ENCODE data around the gene TUBE1. TPM values are rescaled to one million over a fixed set of nuclear protein-coding genes. Genes with fewer than 3 reads are reported as not detected.

TUBE1 gene
- total RNA-seq, 1 experiment from 2014 or later, result 24.4 TPM

DNA sequence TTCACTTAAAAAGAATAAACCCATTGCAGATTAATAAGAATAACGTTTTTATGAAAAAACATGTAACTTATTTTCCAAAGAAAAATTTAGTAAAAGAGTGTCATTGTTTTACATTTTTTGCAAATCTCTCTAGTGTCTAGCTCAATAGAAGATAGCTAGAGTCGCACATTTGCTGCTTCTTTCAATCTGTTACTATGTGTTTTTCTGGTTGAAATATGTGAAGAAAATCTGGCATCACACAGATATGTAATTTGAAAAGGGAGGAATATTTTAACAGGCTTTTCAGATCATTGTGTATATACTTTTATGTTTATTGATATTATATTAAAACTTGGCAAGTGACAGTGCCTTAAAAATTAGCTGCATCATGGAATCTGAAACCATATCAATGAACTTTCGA, 24.3 kb downstream of the TUBE1 start:
- intact Hi-C loops (cut with micrococcal nuclease; ENCODE audit: unreplicated experiment), result no loop called here
- POLR2A ChIA-PET (ENCODE audit: low non-redundant PET), result no interaction called here

DNA sequence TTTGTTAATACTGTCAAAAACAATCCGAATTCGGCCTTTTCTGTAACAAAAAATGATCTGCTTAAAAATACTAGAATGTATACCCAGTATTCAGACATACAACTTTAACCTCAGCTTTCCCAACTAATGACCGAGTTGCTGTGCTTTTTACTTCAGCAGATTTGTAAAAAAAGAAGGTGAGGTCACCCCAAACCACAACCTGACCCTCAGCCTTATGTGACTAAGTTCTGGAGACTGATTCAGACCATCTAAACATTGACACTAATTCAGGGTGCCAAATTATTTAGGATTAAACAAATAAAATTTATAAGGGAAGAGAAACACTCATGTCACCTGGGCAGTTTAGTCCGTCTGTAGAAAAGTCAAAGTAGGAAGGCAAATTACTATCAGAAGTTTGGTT, 25.7 kb downstream of the TUBE1 start:
- Histone ChIP-seq H3K27me3 (replicated peaks; ENCODE audit: insufficient read depth, low read depth, low read length, poor library complexity) (no peaks in the 10 kb centered on the region), H3K27ac (ENCODE audit: low read depth, low read length, poor library complexity, severe bottlenecking) (no peak overlapping the region), H3K9me3 (ENCODE audit: low read depth, low read length, poor library complexity, severe bottlenecking) (no peaks in the 10 kb centered on the region), H3K4me3 (ENCODE audit: low read depth, low read length, poor library complexity, severe bottlenecking) (no peak overlapping the region), H3K4me1 (ENCODE audit: insufficient read depth, low read length, poor library complexity, severe bottlenecking) (no peaks in the 10 kb centered on the region), H3K36me3 (ENCODE audit: insufficient read depth, low read length, poor library complexity, severe bottlenecking) (no peaks in the 10 kb centered on the region)
- DNase-seq (ENCODE audit: low spot score), result no peak
- ChIA-PET POLR2A (ENCODE audit: low non-redundant PET) (no interaction called here), CTCF (no interaction called here)
- intact Hi-C loops (cut with micrococcal nuclease; ENCODE audit: unreplicated experiment), result no loop called here
- no peak for TF ChIP-seq EZH2 (IDR thresholded peaks at IDR 0.05; ENCODE audit: borderline replicate concordance, low read depth, low read length, poor library complexity, severe bottlenecking)
- TF ChIP-seq, protein P1, sequence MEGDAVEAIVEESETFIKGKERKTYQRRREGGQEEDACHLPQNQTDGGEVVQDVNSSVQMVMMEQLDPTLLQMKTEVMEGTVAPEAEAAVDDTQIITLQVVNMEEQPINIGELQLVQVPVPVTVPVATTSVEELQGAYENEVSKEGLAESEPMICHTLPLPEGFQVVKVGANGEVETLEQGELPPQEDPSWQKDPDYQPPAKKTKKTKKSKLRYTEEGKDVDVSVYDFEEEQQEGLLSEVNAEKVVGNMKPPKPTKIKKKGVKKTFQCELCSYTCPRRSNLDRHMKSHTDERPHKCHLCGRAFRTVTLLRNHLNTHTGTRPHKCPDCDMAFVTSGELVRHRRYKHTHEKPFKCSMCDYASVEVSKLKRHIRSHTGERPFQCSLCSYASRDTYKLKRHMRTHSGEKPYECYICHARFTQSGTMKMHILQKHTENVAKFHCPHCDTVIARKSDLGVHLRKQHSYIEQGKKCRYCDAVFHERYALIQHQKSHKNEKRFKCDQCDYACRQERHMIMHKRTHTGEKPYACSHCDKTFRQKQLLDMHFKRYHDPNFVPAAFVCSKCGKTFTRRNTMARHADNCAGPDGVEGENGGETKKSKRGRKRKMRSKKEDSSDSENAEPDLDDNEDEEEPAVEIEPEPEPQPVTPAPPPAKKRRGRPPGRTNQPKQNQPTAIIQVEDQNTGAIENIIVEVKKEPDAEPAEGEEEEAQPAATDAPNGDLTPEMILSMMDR (conservative IDR thresholded peaks at IDR 0.05; ENCODE audit: low read depth, low read length), result no peak
- no TSS peak for BruUV-seq (replicated peaks)

More for the DNA sequence above, 24.3 kb downstream of the TUBE1 start:
- BruUV-seq (replicated peaks), result no TSS peak
- Histone ChIP-seq H3K27me3 (replicated peaks; ENCODE audit: insufficient read depth, low read depth, low read length, poor library complexity) (no peaks in the 10 kb centered on the region), H3K9me3 (ENCODE audit: low read depth, low read length, poor library complexity, severe bottlenecking) (no peaks in the 10 kb centered on the region), H3K27ac (ENCODE audit: low read depth, low read length, poor library complexity, severe bottlenecking) (no peak overlapping the region), H3K4me1 (ENCODE audit: insufficient read depth, low read length, poor library complexity, severe bottlenecking) (no peaks in the 10 kb centered on the region), H3K4me3 (ENCODE audit: low read depth, low read length, poor library complexity, severe bottlenecking) (no peak overlapping the region), H3K36me3 (ENCODE audit: insufficient read depth, low read length, poor library complexity, severe bottlenecking) (no peaks in the 10 kb centered on the region)
- TF ChIP-seq, protein P1 (conservative IDR thresholded peaks at IDR 0.05; ENCODE audit: low read depth, low read length), result no peak
- TF ChIP-seq EZH2 (IDR thresholded peaks at IDR 0.05; ENCODE audit: borderline replicate concordance, low read depth, low read length, poor library complexity, severe bottlenecking), result no peak
- no peak for DNase-seq (ENCODE audit: low spot score)
- CTCF ChIA-PET, result no interaction called here

DNA sequence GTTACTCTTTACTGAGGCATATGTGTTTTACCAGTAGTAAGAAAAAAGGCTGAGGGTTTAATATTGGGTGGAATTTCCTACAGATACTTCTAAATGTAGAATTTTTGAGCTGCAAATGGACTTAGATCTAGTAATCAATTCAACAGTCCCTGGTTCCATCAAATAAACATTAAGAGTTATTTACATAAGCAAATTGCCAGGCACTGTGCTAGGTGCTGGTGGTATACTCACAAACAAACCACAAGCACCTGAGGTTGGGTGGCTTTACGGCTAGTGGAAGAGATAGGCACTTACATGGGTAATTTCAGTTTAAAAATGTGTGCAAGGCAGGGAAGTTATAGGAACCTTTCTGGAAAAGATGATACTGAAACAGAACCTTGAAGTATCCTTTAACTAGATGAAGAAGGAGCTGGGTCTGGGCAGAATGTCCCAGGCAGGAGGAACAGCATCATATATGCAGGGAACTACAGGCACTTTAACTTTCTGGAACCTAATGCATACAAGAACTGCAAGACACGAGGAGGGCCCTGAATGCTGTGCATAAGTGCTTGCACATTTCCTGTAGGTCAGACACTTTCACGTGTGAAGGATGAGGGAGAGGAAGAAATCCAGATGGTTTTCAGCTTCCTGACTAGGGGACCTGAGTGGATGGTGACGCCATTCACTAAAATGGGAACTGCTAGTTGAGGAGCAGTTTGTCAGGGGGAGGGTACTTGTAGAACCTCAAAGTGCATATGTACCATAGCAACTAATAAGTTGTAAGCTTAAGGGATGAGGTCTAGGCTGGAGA, 28.8 kb downstream of the TUBE1 start:
- Histone ChIP-seq H3K36me3 (ENCODE audit: insufficient read depth, low read length, poor library complexity, severe bottlenecking) (no peaks in the 10 kb centered on the region), H3K4me3 (ENCODE audit: low read depth, low read length, poor library complexity, severe bottlenecking) (no peak overlapping the region), H3K27ac (ENCODE audit: low read depth, low read length, poor library complexity, severe bottlenecking) (no peak overlapping the region), H3K9me3 (ENCODE audit: low read depth, low read length, poor library complexity, severe bottlenecking) (no peaks in the 10 kb centered on the region), H3K4me1 (ENCODE audit: insufficient read depth, low read length, poor library complexity, severe bottlenecking) (no peaks in the 10 kb centered on the region), H3K27me3 (replicated peaks; ENCODE audit: insufficient read depth, low read depth, low read length, poor library complexity) (no peaks in the 10 kb centered on the region)
- intact Hi-C loops (cut with micrococcal nuclease; ENCODE audit: unreplicated experiment), result no loop called here
- DNase-seq (ENCODE audit: low spot score), result no peak
- CTCF ChIA-PET, result no interaction called here
- TF ChIP-seq, protein P1 (conservative IDR thresholded peaks at IDR 0.05; ENCODE audit: low read depth, low read length), result no peak
- TF ChIP-seq EZH2 (IDR thresholded peaks at IDR 0.05; ENCODE audit: borderline replicate concordance, low read depth, low read length, poor library complexity, severe bottlenecking), result no peak
- BruUV-seq (replicated peaks), result no TSS peak
- POLR2A ChIA-PET (ENCODE audit: low non-redundant PET), result interaction anchor here (0.6 kb wide), 1 partner anchor 17 kb away, joined by 4 read pairs; no protein-coding TSS in a partner anchor
